NT2/D1 (cell line): ENCODE measurements around the gene HSD11B1.

Source experiments
- SUZ12 ChIP-seq: IDR thresholded peaks from 2 replicates; pipeline ENCODE4 v1.6.1; 2011; ENCODE audit not compliant: insufficient read length, insufficient read depth; ENCODE audit errors: extremely low read depth
- YY1 ChIP-seq: IDR thresholded peaks from 2 replicates; pipeline ENCODE4 v1.6.1; 2011; ENCODE audit not compliant: insufficient read length, insufficient read depth
- ZNF274 ChIP-seq: IDR thresholded peaks from 2 replicates; pipeline ENCODE4 v1.6.1; 2011; ENCODE audit warnings: mild to moderate bottlenecking, low read depth, low read length

- TF ChIP-seq ZNF274 (no peak), YY1 (no peak), SUZ12 (no peak)
Observed at GRCh38 chr1:209720826-209721225, 16.2 kb downstream of the HSD11B1 start.
